HUDEP-2 (cell line): ENCODE results near the gene FILIP1L.

Source experiments
- DNase-seq, 76 experiments: peaks; one replicate each; lab custom pipeline; 2025; ENCODE audit not compliant: unreplicated experiment in 76 of 76; lab: John Stamatoyannopoulos, UW

The FILIP1L gene

DNA sequence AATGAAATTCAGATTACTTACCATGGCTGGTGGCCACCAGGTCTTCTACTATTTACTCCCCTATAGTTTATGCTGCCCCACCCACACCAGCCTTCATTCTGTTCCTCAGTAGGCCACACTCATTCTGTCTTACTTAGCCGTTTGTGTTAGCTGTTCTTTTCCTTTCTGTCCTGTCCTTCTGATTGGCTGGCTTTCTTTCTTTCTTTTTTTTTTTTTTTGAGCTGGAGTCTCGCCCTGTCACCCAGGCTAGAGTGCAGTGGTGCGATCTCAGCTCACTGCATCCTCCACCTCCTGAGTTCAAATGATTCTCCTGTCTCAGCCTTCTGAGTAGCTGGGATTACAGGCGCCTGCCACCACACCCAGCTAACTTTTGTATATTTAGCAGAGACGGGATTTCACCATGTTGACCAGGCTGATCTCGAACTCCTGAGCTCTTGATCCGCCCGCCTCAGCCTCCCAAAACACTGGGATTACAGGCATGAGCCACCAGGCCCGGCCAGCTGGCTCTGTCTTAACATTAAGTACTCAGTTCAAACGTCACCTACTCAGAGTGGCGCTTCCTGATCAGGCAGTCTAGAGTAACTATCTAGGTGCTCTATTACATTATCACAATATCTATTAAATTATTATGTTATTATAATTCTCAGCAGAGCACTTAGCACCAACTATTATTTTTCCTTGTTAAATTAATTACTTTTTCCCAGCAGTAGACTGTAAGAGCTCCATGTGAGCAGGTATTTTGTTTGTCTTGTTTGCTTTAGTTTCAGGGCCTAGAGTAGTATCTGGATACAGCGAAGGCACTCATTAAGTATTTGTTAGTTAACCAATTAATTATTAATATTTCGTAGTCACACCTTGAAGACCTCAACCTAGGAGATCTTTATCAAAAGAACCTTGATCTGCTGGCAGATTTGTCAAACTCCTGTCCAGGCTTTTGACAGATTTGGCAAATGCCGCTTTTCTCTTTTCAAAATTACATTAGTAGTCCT lies 290.3 kb downstream of the FILIP1L start:
- peak in 7 of 76 experiments; percentile 5 to 48 (median 7) for DNase-seq

- DNase-seq: no peak
These were observed 295.5 kb downstream of the FILIP1L start for GRCh38 chr3:99818818-99819217.

DNA sequence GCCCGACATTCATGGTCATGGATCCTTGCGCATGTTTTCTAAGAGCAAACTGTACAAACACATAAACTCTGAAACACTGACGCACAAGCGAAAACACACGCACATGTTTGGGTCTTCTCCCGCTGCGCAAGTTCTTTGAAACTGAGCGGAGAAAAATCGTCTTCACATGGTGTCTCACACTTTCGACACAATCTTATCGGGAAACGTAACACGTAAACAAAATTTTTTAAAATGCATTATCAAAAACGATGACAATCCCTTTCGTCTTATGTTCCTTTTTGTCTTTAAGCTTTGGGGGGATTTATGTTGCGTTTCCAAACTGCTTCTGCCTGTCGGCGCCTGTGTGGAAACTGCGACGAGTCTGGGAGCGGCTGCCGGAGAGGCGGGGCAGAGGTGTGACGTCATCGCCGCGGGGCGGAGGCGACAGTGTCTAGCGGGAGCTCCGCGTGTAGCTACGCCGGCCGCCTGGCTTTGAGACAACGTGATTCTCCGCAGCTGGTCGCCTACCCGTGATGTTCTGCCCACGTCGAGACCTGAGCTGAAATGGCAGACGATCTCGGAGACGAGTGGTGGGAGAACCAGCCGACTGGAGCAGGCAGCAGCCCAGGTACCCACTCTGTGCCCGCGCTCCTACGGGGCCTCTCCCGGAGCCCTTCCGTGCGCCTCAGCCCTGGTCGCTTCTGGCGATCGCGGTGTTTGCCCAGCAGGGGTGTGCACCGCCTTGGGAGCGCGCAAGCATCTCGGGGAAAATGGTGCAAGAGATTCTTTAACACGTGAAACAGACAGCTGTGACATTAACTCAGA lies 296.7 kb downstream of the FILIP1L start, which contains the start of gene CMSS1:
CMSS1 (plus strand) TSS at position 426 of the 804 bp plus-strand sequence.
- peak; percentile 20 to 93 (median 85) for DNase-seq

- DNase-seq: peak in 17 of 76 experiments; percentile 1 to 57 (median 12)
These were observed 297.3 kb downstream of the FILIP1L start for GRCh38 chr3:99817047-99817436.

DNA sequence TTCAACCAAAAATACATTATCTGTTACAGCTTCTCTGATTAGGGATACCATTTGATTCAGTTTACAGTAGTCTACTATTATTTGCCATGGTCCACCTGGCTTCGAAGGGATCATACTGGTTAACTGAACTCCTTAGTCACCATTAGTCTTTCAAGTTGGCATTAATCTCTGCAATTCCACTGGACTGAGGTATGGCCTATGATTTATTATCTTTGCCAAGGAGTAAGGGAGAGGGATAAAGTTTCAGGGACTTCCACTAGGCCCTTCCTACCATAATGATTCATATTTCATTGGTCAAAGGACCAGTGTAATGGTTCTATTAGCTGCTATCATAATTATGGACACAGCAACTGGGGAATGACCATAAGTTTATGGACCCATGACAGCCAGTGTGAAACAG lies 303.9 kb downstream of the FILIP1L start:
- DNase-seq: no peak

DNA sequence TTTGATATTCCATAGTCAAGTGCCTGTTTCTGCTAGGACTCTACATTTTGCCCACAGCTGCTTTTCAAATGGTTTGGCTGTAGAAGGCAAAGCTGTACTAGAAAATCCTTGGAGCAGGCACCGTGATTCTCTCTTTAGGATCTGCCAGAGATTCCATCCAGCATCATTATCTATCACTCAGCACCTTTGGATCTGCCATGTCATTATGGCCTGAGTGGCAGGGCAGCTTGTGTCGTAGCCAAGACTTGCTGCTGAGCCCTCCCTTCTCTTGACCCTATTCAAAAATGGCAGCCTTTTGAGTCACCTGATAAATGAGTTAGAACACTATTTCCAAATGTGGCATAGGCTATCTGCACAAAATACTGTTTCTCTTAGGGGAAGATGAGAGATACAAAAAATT lies 304.7 kb downstream of the FILIP1L start:
- DNase-seq: no peak

GRCh38 chr3:99808163-99808794 lies 306.0 kb downstream of the FILIP1L start:
- peak in 29 of 76 experiments; percentile 1 to 49 (median 24) for DNase-seq

GRCh38 chr3:99805160-99805559 lies 309.1 kb downstream of the FILIP1L start:
- no peak for DNase-seq

DNA sequence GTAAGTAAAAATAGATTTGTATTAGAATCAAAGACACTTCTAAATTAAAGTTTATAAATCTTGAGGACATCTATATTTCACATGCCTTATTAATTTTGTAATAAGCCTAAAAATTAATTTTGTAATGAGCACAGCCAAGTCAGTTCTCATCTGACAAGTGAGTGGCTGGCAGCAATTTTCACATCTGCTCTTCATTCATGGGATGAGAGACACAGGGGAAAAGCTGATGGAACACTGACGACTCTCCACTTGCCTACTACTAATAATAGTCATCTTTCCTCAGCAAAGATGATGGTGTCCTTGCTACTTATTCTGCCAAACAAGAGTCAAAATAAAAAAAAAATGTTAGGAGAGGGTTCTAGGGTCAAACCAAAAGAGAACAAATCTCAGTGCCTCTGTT lies 311.0 kb downstream of the FILIP1L start:
- no peak for DNase-seq

GRCh38 chr3:99799422-99799821 lies 314.9 kb downstream of the FILIP1L start:
- DNase-seq: no peak

GRCh38 chr3:99795573-99795972 lies 318.7 kb downstream of the FILIP1L start:
- no peak for DNase-seq

GRCh38 chr3:99794485-99794884 lies 319.8 kb downstream of the FILIP1L start:
- DNase-seq: no peak

GRCh38 chr3:99789011-99789721 lies 325.1 kb downstream of the FILIP1L start:
- DNase-seq: peak in 40 of 76 experiments; percentile 2 to 63 (median 25)
